Peyer's patch (tissue), 4 donors: ENCODE results near the gene DLGAP1. TPM values are rescaled to one million over a fixed set of nuclear protein-coding genes. Genes with fewer than 3 reads are reported as not detected.

Experiments used
- DNase-seq, 3 donors: peaks; one replicate each; pipeline ENCODE4 v3.0.0-alpha.2; 2017 to 2019
- H3K27ac ChIP-seq, 4 donors: fragments of 200-600 bp; sonication (generic); one replicate each; pipeline ENCODE4 v1.5.1; 2016 to 2019
- H3K27me3 ChIP-seq, 2 donors: fragments of 200-600 bp; sonication (generic); one replicate each; pipeline ENCODE4 v1.5.1; 2019
- H3K36me3 ChIP-seq, 3 donors: fragments of 200-600 bp; sonication (generic); one replicate each; pipeline ENCODE4 v1.5.1; 2016 to 2019
- H3K4me1 ChIP-seq, 4 donors: fragments of 200-600 bp; sonication (generic); one replicate each; pipeline ENCODE4 v1.5.1; 2016 to 2019
- H3K4me3 ChIP-seq, 4 donors: fragments of 200-600 bp; sonication (generic); 1 replicate in 3 of 4; 2 replicates in 1 of 4; pipeline ENCODE4 v1.5.1; 2016 to 2019; ENCODE audit warnings: mild to moderate bottlenecking in 1 of 4
- H3K9me3 ChIP-seq, 4 donors: fragments of 200-600 bp; sonication (generic); one replicate each; pipeline ENCODE4 v1.5.1; 2016 to 2019; ENCODE audit warnings: mild to moderate bottlenecking in 1 of 4
- CTCF ChIP-seq, 6 experiments: fragments of 450-650 bp in 4 of 6; fragments of 200-600 bp in 2 of 6; sonication (generic) in 1 of 6; IDR thresholded peaks; one replicate each; pipeline ENCODE4 v1.5.1; 2017 to 2019; ENCODE audit warnings: antibody characterized with exemption in 6 of 6, mild to moderate bottlenecking in 3 of 6, moderate library complexity in 1 of 6
- POLR2A ChIP-seq, 2 donors: fragments of 450-650 bp; IDR thresholded peaks; one replicate each; pipeline ENCODE4 v1.5.1; 2017; ENCODE audit warnings: antibody characterized with exemption in 2 of 2, mild to moderate bottlenecking in 2 of 2, moderate library complexity in 2 of 2
- total RNA-seq, 4 donors: library from RNA; depleted of rRNA; stranded (reverse); fragments of >200 nt; gene quantifications; one replicate each; pipeline ENCODE4 v1.1.0, GENCODE V29; 2016

Gene DLGAP1
- total RNA-seq, 4 donors from 2014 or later: 0.53 to 4.1 (median 2.1) TPM

GRCh38 chr18:3867864-3868311, 587.2 kb downstream of the DLGAP1 start:
- DNase-seq: no peak
- Histone ChIP-seq H3K4me3 (no peak overlapping the region), H3K36me3 (no peaks in the 10 kb centered on the region), H3K9me3 (no peaks in the 10 kb centered on the region), H3K4me1 (no peaks in the 10 kb centered on the region), H3K27ac (no peak overlapping the region), H3K27me3 (no peaks in the 10 kb centered on the region)
- TF ChIP-seq CTCF (IDR thresholded peaks at IDR 0.05): no peak
- TF ChIP-seq POLR2A (IDR thresholded peaks at IDR 0.05): no peak

GRCh38 chr18:3867236-3867635, 587.9 kb downstream of the DLGAP1 start:
- Histone ChIP-seq H3K4me1 (no peaks in the 10 kb centered on the region), H3K27me3 (no peaks in the 10 kb centered on the region), H3K4me3 (no peak overlapping the region), H3K9me3 (no peaks in the 10 kb centered on the region), H3K36me3 (no peaks in the 10 kb centered on the region), H3K27ac (no peak overlapping the region)
- DNase-seq: no peak
- TF ChIP-seq POLR2A (IDR thresholded peaks at IDR 0.05) (no peak), CTCF (IDR thresholded peaks at IDR 0.05) (no peak)

GRCh38 chr18:3864669-3865298, 590.3 kb downstream of the DLGAP1 start:
- H3K27ac ChIP-seq: no peak overlapping the region
- H3K4me1 ChIP-seq: no peaks in the 10 kb centered on the region
- H3K36me3 ChIP-seq: no peaks in the 10 kb centered on the region
- DNase-seq: no peak
- no peak for TF ChIP-seq CTCF (IDR thresholded peaks at IDR 0.05)
- TF ChIP-seq POLR2A (IDR thresholded peaks at IDR 0.05): no peak
- H3K9me3 ChIP-seq: no peaks in the 10 kb centered on the region
- H3K4me3 ChIP-seq: no peak overlapping the region
- H3K27me3 ChIP-seq: no peaks in the 10 kb centered on the region

GRCh38 chr18:3863593-3863992, 591.5 kb downstream of the DLGAP1 start:
- TF ChIP-seq POLR2A (IDR thresholded peaks at IDR 0.05) (no peak), CTCF (IDR thresholded peaks at IDR 0.05) (no peak)
- no peaks in the 10 kb centered on the region for H3K4me1 ChIP-seq
- no peaks in the 10 kb centered on the region for H3K36me3 ChIP-seq
- H3K9me3 ChIP-seq: no peaks in the 10 kb centered on the region
- H3K27me3 ChIP-seq: no peaks in the 10 kb centered on the region
- DNase-seq: no peak
- no peak overlapping the region for H3K27ac ChIP-seq
- H3K4me3 ChIP-seq: no peak overlapping the region

GRCh38 chr18:3863006-3863405, 592.1 kb downstream of the DLGAP1 start:
- H3K4me3 ChIP-seq: no peak overlapping the region
- H3K27me3 ChIP-seq: no peaks in the 10 kb centered on the region
- TF ChIP-seq POLR2A (IDR thresholded peaks at IDR 0.05) (no peak), CTCF (IDR thresholded peaks at IDR 0.05) (no peak)
- H3K4me1 ChIP-seq: no peaks in the 10 kb centered on the region
- no peaks in the 10 kb centered on the region for H3K36me3 ChIP-seq
- no peak overlapping the region for H3K27ac ChIP-seq
- no peaks in the 10 kb centered on the region for H3K9me3 ChIP-seq
- no peak for DNase-seq

- H3K36me3 ChIP-seq: no peaks in the 10 kb centered on the region
- no peak for DNase-seq
- no peaks in the 10 kb centered on the region for H3K27me3 ChIP-seq
- H3K4me3 ChIP-seq: no peak overlapping the region
- H3K27ac ChIP-seq: no peak overlapping the region
- no peaks in the 10 kb centered on the region for H3K9me3 ChIP-seq
- no peaks in the 10 kb centered on the region for H3K4me1 ChIP-seq
- TF ChIP-seq POLR2A (IDR thresholded peaks at IDR 0.05) (no peak), CTCF (IDR thresholded peaks at IDR 0.05) (no peak)
These were observed 593.6 kb downstream of the DLGAP1 start for GRCh38 chr18:3861495-3861894.
